HCT116 (cell line): ENCODE results near the gene NPLOC4.

Experiments used
- CEBPB ChIP-seq: IDR thresholded peaks from 2 replicates; pipeline ENCODE4 v1.6.1; 2012; ENCODE audit warnings: low read depth
- CTCF ChIP-seq, 3 experiments: fragments of 200-600 bp in 1 of 3; sonication (generic) in 1 of 3; IDR thresholded peaks in 2 of 3; conservative IDR thresholded peaks in 1 of 3; 2 replicates each; pipeline ENCODE4 v1.5.1; 2012 to 2017; ENCODE audit warnings: low read depth in 2 of 3, low read length in 2 of 3, antibody characterized with exemption in 1 of 3, borderline replicate concordance in 1 of 3, control low read depth in 1 of 3, mild to moderate bottlenecking in 1 of 3, mixed read lengths in 1 of 3, mixed run types in 1 of 3, moderate library complexity in 1 of 3; ENCODE audit not compliant: insufficient read depth in 1 of 3
- EGR1 ChIP-seq: IDR thresholded peaks from 2 replicates; pipeline ENCODE4 v1.6.1; 2012; ENCODE audit warnings: low read depth
- EZH2phosphoT487 ChIP-seq: fragments of 200-600 bp; IDR thresholded peaks from 2 replicates; pipeline ENCODE4 v1.6.1; 2018; ENCODE audit warnings: antibody characterized with exemption, borderline replicate concordance
- JUND ChIP-seq: IDR thresholded peaks from 2 replicates; pipeline ENCODE4 v1.6.1; 2012
- POLR2A ChIP-seq: IDR thresholded peaks from 2 replicates; pipeline ENCODE4 v1.7.0; 2011; ENCODE audit warnings: borderline replicate concordance; ENCODE audit not compliant: insufficient read depth, insufficient read length; ENCODE audit errors: extremely low read depth
- RAD21 ChIP-seq: IDR thresholded peaks from 2 replicates; pipeline ENCODE4 v1.6.1; 2012; ENCODE audit warnings: low read depth, mild to moderate bottlenecking
- TCF7L2 ChIP-seq: IDR thresholded peaks from 2 replicates; pipeline ENCODE4 v1.7.0; 2011; ENCODE audit warnings: borderline replicate concordance, inconsistent platforms; ENCODE audit not compliant: insufficient read depth, insufficient read length; ENCODE audit errors: extremely low read depth
- YY1 ChIP-seq: IDR thresholded peaks from 2 replicates; pipeline ENCODE4 v1.6.1; 2011; ENCODE audit warnings: low read length, low read depth, moderate library complexity, mild to moderate bottlenecking; ENCODE audit not compliant: insufficient replicate concordance; ENCODE audit errors: extremely low read depth
- ZFX ChIP-seq: fragments of 450-650 bp; IDR thresholded peaks from 2 replicates; pipeline ENCODE4 v1.6.1; 2017

- TF ChIP-seq CTCF (IDR thresholded peaks at IDR 0.05 in 2 of 3, conservative IDR thresholded peaks at IDR 0.05 in 1 of 3; ENCODE audit: borderline replicate concordance in 1 of 3, insufficient read depth in 1 of 3, low read depth in 2 of 3, low read length in 2 of 3) (no peak), TCF7L2 (no peak), ZFX (no peak), CEBPB (no peak), POLR2A (no peak), RAD21 (no peak), JUND (no peak), YY1 (no peak), EZH2phosphoT487 (no peak), EGR1 (no peak)
Observed at GRCh38 chr17:81641825-81642489, 5.0 kb upstream of the NPLOC4 start.
